Measurements from ENCODE around the gene TAT.

- TF ChIP-seq POLR2A (IDR thresholded peaks at IDR 0.05; ENCODE audit: low read depth, low read length): no peak
- no peak for TF ChIP-seq POLR2AphosphoS5 (IDR thresholded peaks at IDR 0.05; ENCODE audit: low read depth, low read length)
These were observed 9.0 kb downstream of the TAT start for GRCh38 chr16:71567931-71568330.

All from GM12892 (cell line).